GM12891 (cell line): Measurements from ENCODE around the gene PPP4R4.
A peak's percentile ranks its signal among the peaks of the same experiment; 100 is the strongest.

Experiments
- DNase-seq: peaks from one replicate; pipeline ENCODE4 v3.0.0; 2011; ENCODE audit warnings: low spot score; ENCODE audit not compliant: insufficient read length
- FAIRE-seq: peaks from 2 replicates; lab custom pipeline; 2011; peaks lifted over from hg19 to GRCh38; lab: Jason Lieb, UNC
- PAX5 ChIP-seq: IDR thresholded peaks from 2 replicates; pipeline ENCODE4 v1.6.1; 2011; ENCODE audit warnings: low read length, moderate library complexity, mild to moderate bottlenecking; ENCODE audit not compliant: insufficient read depth, severe bottlenecking
- POLR2A ChIP-seq: IDR thresholded peaks from 2 replicates; pipeline ENCODE4 v1.6.1; 2011; ENCODE audit warnings: low read depth, low read length, control low read depth
- POLR2AphosphoS5 ChIP-seq: IDR thresholded peaks from 2 replicates; pipeline ENCODE4 v1.6.1; 2011; ENCODE audit warnings: low read depth, low read length, control low read depth
- POU2F2 ChIP-seq: IDR thresholded peaks from 2 replicates; pipeline ENCODE4 v1.6.1; 2011; ENCODE audit warnings: low read depth, mild to moderate bottlenecking, control low read depth, low read length, moderate library complexity
- SPI1 ChIP-seq: IDR thresholded peaks from 2 replicates; pipeline ENCODE4 v1.6.1; 2011; ENCODE audit warnings: low read depth, low read length, control low read depth
- TAF1 ChIP-seq: IDR thresholded peaks from 2 replicates; pipeline ENCODE4 v1.6.1; 2011; ENCODE audit warnings: low read depth, low read length, control low read depth

Gene PPP4R4

GRCh38 chr14:94176808-94177207 lies 2.7 kb downstream of the PPP4R4 start:
- FAIRE-seq: no peak
- TF ChIP-seq SPI1 (no peak), POLR2AphosphoS5 (no peak), PAX5 (no peak), TAF1 (no peak), POU2F2 (no peak), POLR2A (no peak)
- no peak for DNase-seq

DNA sequence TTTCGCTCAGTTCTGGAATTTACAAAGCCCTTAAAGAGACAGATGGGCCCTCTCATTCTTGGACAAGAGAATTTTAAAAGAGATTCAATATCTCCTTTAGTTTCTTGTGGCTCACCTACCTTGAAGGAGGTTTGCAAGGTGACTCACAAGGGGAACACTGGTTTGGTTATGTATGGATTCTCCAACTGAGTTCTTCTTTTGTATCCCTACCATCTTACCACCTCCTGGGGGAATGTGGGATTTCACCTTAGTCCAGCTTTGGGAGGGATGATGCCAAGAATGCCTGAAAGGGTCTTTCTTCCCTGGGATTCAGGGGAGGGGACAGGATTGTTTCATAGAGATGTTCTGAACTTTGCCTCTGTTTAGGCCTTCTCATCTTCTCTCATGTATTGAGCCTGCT lies 3.7 kb downstream of the PPP4R4 start:
- FAIRE-seq: no peak
- TF ChIP-seq SPI1: no peak
- no peak for DNase-seq

DNA sequence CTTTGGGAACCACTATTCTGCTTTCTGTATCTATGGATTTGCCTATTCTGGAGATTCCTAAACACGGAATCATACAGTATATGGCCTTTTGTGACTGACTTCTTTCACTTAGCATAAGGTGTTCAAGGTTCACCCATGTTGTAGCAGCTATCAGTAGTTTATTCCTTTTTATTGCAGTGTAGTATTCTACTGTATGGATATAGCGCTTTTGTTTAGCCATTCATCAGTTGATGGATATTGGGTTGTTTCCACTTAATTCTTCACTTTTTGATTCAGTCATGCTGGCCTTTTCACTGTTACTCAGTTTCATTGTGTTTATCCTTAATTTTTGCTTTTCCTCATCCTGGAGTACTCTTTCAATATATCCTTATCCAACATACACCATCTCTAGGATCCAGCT lies 5.1 kb downstream of the PPP4R4 start:
- DNase-seq (no peak), FAIRE-seq (no peak)
- TF ChIP-seq POLR2A (no peak), POLR2AphosphoS5 (no peak), PAX5 (no peak), POU2F2 (no peak), SPI1 (no peak), TAF1 (no peak)

- DNase-seq (no peak), FAIRE-seq (peak; percentile 50)
- no peak for TF ChIP-seq POLR2AphosphoS5
- no peak for TF ChIP-seq TAF1
- TF ChIP-seq SPI1: 0 out of 2 replicates have a peak, but pooled peaks have one; percentile 5
- TF ChIP-seq PAX5: no peak
- TF ChIP-seq POLR2A: no peak
Observed at GRCh38 chr14:94180655-94181271, 6.6 kb downstream of the PPP4R4 start.

DNA sequence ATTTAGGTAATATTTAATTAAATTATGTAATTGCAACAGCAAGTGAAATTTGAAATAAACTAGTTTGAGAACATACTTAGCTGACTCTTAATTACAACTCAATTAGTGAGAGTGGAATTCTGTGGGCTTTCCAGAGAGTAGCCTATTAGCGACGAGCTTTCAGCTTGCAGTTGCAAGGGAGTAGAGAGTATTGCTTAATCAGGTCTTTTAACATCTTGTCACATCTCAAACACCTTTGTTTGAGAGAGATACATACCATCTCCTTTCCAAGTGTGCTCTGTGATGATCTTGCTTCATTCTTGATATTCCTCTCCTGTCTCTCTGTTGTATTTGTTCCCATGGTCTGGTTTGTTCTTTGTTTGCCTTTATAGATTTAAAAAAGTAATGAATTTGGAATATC lies 7.7 kb downstream of the PPP4R4 start:
- FAIRE-seq: no peak
- TF ChIP-seq SPI1 (no peak), POLR2A (no peak), POLR2AphosphoS5 (no peak), PAX5 (no peak), TAF1 (no peak), POU2F2 (no peak)
- DNase-seq: no peak

DNA sequence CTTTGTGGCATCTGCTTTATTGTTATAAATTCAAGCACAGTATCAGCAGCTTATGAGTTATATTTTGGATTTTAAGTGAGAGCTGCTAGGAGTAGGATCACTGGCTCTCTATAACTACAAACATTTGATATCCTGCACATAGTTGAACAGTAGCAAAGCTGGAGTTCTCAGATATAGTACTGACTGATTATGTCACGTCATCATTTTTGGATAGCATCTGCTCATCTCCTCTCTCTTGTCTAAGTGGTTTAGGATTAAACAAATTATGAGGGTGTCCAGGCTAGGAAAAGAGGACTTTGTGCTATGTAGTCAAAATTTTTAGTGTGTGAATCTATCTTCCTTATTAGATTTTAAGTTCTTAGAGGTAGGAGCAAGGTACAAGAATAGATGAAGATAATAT lies 18.4 kb downstream of the PPP4R4 start:
- no peak for FAIRE-seq
- no peak for DNase-seq
- no peak for TF ChIP-seq SPI1
- TF ChIP-seq POLR2A: no peak
- no peak for TF ChIP-seq TAF1
- TF ChIP-seq POLR2AphosphoS5: no peak
- no peak for TF ChIP-seq PAX5
- TF ChIP-seq POU2F2: no peak

DNA sequence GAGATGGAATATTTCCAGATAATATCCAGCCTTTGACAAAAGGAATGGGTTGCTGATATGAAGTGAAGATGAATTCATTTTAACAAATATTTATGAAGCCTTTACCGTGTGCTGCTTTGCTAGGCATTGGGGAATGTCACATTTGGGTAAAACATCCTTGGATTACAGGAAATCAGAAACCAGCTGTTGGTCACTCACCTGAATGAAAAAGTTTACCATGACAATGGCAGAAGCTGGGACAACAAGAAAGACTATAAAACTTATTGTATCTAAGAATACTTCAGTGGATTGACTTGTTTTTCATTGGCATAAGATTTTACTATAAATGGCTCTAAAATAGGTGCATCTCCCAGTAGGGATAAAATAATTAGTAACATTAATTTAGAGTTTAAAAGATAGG lies 19.7 kb downstream of the PPP4R4 start:
- DNase-seq (no peak), FAIRE-seq (no peak)
- no peak for TF ChIP-seq POLR2AphosphoS5
- TF ChIP-seq POU2F2: no peak
- TF ChIP-seq SPI1: no peak
- no peak for TF ChIP-seq TAF1
- TF ChIP-seq PAX5: no peak
- TF ChIP-seq POLR2A: no peak

- TF ChIP-seq TAF1 (no peak), SPI1 (no peak), POU2F2 (no peak), POLR2A (no peak), PAX5 (no peak), POLR2AphosphoS5 (no peak)
- DNase-seq: no peak
- FAIRE-seq: no peak
Observed at GRCh38 chr14:94196057-94196456, 21.9 kb downstream of the PPP4R4 start.

DNA sequence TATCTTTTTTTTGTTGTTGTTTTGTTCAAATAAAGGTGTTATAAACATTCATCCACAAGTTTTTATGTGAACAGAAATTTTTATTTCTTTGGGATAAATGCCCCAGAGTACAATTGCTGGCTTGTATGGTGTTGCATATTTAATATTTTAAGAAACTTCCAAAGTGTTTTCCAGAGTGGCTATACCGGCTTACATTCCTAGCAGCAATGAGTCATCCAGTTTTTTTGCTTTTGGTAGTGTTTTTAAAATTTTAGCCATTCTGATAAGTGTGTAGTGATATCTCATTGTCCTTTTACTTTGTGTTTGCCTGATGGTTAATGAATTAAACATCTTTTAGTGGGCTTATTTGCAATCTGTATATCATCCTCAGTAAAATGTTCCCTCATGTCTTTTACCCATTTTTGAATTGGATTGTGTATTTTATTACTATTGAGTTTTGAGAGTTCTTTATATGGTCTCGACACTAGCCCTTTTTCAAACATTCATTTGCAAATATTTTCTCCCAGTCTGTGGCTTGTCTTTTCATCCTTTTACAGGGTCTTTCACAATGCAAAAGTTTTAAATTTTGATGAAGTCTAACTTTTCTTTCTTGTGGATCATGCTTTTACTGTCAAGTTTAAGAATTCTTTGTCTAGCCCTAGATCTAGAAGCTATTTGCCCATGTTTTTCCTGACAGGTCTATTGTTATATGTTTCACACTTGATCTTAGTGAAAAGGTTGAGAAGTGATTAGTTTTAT lies 29.5 kb downstream of the PPP4R4 start:
- no peak for FAIRE-seq
- TF ChIP-seq POLR2A (no peak), SPI1 (no peak), PAX5 (no peak), TAF1 (no peak), POU2F2 (no peak), POLR2AphosphoS5 (no peak)
- DNase-seq: no peak

- no peak for TF ChIP-seq POU2F2
- TF ChIP-seq SPI1: no peak
- no peak for TF ChIP-seq POLR2A
- TF ChIP-seq POLR2AphosphoS5: no peak
- no peak for TF ChIP-seq PAX5
- no peak for TF ChIP-seq TAF1
- FAIRE-seq (no peak), DNase-seq (no peak)
Observed at GRCh38 chr14:94213021-94213420, 38.9 kb downstream of the PPP4R4 start.
